Iris pigment epithelial cell (primary cell): ENCODE results near the gene COL11A2.

Experiments
- DNase-seq: peaks from one replicate; pipeline ENCODE4 v3.0.0-alpha.2; 2011; ENCODE audit warnings: low read depth

COL11A2 gene

DNA sequence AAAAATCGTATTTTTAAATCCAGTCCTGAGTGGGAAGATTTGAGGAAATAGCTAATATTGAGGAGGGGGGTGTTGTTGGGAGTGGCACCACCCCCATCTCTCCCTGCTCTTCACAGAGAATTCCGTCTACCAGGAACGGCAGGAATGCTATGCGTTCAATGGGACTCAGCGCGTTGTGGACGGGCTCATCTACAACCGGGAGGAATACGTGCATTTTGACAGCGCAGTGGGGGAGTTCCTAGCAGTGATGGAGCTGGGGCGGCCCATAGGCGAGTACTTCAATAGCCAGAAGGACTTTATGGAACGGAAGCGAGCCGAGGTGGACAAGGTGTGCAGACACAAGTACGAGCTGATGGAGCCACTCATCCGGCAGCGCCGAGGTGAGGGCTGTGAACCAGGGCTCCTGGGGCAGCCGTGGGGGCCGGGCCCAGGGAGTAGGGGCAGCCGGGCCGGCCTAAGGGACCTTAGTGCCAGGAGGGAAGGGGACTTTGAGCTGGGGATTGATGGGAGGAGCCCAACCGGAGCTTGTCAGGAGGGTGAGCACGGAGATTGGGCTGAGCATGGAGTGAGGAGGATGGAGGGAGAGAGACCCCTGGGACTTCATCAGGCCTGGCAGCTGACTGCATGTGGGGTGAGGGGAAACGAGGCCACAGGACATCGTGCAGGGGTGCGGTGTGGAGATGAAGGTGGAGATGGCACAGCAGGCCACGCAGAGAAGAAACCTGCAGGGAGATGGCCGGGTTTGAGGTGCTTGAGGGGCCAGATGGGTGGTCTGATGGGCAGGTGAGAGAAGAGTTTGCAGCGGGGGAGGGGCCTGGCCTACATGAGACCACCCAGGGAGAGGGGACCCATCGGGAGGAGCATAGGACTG lies 75.2 kb downstream of the COL11A2 start:
- no peak for DNase-seq

DNA sequence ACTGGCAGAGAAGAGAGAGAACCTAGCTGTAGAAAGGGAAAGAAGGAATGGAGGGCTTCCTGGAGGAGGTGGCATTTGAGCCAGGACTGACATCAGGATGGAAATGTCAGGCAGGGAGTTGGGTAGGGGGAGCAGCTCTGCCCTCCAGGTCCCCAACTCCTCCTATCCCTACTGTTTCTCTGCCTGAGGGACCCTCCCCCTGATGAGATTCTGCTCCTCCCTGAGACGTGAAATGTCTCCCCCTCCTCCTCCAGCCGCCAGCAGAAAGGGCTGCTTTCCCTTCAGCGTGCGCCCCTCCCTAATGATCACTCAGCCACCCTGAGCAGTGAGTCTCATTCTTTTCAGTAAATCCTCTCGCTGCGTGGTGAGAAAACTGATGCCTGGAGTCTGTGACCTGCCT lies 75.8 kb downstream of the COL11A2 start:
- no peak for DNase-seq

DNA sequence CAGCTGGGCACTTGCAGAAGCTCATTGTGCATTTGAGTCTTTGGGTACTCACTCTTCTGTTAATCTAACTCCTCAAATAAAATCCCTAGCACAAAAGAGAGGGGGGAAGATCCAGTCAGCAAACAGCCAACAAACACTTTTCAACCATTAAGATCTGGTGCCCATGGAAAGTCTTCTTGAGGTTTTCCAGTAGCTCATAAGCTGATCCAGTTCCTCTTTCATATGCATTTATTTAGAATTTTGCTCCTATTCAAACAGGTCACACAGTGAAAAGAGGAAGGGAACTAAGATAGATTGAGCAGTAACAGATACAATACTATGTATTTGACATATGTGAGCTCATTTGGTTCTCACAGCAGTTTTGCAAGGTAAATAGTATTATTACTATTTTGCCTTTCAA lies 77.9 kb downstream of the COL11A2 start:
- no peak for DNase-seq

DNA sequence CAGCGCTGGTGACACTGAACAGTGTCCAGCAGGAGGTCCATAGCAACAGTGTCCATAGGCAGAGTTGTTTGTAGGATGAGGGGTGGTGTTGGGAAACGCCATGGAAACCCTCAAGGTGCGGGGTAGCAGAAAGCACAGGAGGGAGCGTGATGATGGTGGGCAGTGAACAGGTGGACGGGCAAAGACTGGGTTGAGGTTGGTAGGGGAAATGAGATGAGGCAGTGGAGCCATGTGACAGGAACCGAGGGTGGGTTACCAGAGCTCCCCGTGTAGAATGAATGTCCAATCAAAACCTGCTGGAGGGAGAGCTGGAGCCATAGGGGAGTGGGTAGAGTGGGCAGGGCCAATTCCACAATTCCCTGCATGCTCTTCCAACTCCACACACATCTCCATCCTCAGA lies 78.5 kb downstream of the COL11A2 start:
- DNase-seq: no peak
